GM19324 (cell line): Measurements from ENCODE around the gene TMEM50A.
"Not testable (repeated sequence)": the region's sequence is repeated elsewhere in the genome, so short reads cannot be mapped to it uniquely, and the experiment has no call there.

Experiments used
- ATAC-seq: cut with Tn5 transposase; IDR thresholded peaks from one replicate; pipeline ENCODE4 v1.9.1; 2021; ENCODE audit warnings: mild to moderate bottlenecking, moderate library complexity; ENCODE audit not compliant: unreplicated experiment, low FRiP score

The TMEM50A gene

GRCh38 chr1:25329950-25330349, 8.2 kb upstream of the TMEM50A start:
- not testable (repeated sequence) for ATAC-seq

DNA sequence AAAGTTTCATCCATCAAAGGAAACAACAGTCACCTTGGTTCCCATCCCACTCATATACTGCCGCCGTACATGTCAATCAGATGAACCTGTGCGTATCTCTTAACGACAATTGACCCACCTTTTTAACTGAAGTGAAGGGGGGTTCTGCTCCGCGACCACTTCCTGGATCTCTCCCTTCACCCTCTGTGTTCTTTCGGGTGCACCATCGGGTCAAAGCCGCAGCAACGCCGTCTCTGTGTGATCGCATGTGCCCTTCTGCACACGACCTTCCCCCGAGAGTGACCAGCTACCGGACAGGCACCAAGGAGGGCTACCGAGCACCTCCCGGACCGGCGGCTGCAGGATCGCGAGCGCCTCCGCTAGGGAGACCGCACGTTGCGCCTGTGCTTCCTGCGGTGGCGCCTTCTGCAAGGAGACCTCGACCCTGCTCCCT, 1.2 kb upstream of the TMEM50A start:
- ATAC-seq, result peak; percentile 36

DNA sequence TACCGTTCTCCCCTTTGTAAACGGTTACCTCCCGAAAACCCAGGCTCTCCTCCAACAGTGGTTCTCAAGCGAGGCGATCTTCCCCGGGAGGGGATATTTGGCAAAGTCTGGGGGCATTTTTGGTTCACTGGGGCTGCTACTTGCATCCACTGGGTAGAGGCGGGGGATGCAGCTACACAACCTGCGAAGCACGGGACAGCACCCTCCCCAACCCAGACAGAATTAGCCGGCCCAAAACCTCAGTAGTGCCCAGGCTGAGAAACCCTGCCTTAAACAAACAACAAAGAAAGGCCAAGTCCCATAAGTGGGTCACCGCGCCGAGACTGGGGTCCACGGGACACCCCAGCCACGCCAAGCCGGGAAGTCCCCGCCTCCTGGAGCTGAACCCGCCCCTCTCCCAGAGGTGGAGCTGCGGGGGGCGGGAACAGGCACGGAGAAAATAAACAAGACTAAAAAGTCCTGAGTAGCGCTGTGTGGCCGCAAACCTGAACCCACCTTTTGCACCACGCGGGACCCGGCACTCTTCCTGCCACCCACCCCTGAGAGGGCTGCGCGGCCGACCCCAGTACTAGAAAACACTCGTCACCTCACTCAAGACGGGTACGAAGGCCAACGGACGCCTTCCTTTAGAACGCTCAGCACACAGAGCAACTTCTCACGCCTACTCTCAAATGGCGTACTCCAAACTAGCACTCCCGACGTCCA, 499 bp upstream of the TMEM50A start:
- ATAC-seq, result peak; percentile 42

DNA sequence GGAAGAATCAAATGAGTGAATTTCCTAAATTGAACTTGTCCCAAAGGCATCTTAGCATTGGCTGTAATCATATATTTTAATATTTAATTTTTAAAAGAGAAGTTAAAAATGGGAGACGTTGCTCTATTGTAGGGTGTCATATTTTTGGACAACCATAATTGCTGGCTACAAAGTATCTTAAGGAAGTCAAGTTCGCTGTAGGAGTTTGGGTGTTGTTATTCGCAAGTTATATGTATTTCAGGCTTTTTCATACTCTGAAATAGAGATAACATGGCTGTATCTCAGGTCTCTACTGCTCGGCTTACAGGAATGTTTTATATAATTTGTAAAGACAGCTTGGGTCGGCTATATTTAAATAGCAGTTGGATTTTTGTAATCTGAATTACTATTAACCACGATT, 852 bp downstream of the TMEM50A start:
- ATAC-seq, result no peak

- ATAC-seq, result no peak
Observed at GRCh38 chr1:25341746-25342145, 3.6 kb downstream of the TMEM50A start.

DNA sequence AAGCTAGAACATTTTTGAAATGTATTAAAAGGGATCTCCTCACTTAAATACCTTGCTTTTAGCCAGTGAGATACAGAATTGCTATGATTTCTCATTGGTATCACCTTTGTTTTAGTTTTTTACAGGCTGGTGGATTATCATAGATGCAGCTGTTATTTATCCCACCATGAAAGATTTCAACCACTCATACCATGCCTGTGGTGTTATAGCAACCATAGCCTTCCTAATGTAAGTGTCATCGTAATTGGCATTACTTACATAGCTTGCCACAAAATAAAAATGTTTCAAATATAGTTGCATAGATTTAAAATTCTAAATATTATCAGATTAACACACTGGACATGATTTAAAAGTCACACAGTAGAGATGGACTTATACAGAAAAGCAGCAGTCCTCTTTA, 4.7 kb downstream of the TMEM50A start:
- no peak for ATAC-seq

DNA sequence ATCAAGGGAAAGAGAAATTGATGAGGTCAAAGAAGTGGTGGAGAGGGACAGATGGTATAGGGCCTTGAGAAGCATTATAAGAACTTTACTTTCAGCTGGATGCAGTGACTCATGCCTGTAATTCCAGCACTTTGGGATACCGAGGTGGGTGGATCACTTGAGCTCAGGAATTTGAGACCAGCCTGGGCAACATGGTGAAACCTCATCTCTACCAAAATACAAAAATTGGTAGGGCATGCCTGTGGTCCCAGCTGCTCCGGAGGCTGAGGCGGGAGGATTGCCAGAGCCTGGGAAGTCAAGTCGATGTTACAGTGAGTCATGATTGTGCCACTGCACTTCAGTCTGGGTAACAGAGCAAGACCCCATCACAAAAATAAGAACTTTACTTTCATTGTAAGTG, 5.7 kb downstream of the TMEM50A start:
- ATAC-seq, result no peak

DNA sequence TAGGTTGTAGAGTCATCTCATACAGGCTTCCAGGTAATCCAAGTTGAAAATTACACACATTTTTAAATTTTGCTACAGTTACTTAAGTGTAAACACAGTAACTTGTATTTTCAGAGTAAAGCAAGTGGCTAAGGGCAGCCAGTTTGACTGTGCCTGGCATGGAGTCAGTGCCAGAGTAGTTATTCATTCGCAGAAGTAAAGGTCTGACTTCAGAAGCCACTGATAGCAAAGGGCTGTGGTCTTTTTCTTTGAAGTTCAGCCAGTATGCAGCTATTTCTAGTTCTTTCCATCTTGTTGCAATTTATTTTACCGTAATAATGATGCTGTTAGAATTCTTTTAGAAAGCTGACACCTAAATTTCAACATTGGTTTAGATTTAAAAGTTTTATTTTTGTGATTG, 9.4 kb downstream of the TMEM50A start:
- no peak for ATAC-seq

GRCh38 chr1:25349606-25350005, 11.5 kb downstream of the TMEM50A start:
- ATAC-seq, result no peak

DNA sequence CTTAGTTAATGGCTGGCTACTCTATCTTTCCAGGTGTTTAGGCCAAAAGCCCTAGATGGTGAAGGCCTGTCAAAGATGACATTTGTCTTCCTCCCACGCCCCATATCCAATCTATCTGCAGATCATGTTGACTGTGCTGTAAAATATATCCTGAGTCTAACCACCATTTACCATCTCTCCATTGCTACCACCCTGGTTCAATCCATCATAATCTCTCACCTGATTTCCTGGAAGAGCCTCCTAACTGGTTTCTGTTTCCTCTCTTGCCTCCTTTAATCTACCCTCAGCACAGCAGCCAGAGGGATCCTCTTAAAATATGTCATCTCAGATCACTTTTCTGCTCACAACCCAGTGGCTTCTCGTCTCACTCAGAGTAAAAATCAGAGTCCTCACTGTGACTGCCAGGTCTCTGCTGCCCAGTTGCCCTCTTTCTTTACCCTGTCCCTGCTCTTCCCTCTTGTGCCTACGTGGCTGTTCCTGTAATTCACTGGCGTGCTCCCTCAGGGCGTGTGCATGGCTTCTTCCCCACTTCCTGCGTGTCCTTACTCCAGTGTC, 17.8 kb downstream of the TMEM50A start:
- no peak for ATAC-seq

DNA sequence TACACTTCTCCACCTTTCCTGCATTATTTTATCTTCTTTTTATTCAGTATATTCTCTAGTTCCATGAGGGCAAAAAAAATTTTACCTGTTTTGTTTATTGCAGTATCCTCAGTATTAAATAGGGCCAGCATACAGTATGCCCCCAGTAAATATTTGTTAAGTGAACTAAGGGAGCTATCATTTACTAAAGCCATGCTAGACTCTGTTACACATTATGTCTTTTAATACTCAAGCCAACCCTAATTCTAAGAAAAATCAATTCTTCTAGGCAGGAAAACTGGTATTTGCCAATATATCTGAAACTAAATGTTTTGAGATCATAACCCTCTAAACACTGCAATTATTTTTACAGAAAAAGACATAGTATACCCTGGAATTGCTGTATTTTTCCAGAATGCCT, 18.3 kb downstream of the TMEM50A start:
- ATAC-seq, result no peak

DNA sequence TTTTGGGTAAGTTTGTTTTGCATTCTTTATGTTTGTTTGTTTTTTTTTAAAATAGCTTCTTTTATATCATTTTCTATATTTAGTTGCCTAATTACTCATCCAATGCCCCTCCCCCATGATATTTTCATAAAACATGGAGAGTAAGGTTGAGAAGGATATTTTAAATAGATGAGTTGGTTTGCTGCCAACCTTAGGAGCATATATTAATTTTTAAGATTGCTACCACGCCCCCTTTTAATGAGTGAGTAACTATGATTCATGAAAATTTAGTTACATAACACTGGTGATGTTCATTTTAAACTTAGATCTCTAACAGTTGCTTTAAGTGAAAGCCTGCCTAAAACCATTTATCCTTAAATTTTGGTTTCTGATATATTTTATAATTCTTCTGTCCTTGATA, 18.7 kb downstream of the TMEM50A start:
- ATAC-seq, result no peak

DNA sequence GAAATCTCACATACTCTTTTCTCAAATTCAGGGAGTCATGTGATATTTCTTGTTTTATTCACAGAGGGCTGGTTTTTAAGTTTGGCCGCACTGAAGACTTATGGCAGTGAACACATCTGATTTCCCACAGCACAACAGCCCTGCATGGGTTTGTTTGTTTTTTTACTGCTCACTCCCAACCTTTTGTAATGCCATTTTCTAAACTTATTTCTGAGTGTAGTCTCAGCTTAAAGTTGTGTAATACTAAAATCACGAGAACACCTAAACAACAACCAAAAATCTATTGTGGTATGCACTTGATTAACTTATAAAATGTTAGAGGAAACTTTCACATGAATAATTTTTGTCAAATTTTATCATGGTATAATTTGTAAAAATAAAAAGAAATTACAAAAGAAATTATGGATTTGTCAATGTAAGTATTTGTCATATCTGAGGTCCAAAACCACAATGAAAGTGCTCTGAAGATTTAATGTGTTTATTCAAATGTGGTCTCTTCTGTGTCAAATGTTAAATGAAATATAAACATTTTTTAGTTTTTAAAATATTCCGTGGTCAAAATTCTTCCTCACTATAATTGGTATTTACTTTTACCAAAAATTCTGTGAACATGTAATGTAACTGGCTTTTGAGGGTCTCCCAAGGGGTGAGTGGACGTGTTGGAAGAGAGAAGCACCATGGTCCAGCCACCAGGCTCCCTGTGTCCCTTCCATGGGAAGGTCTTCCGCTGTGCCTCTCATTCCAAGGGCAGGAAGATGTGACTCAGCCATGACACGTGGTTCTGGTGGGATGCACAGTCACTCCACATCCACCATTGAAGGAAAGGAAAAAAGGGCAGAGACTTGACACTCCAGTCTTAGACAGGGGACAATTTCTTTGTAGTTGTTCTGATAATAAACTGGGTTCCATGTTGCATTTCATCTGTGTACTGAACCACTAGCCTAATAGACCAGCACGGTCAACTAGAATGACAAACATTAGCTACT, 22.8 kb downstream of the TMEM50A start:
- no peak for ATAC-seq

DNA sequence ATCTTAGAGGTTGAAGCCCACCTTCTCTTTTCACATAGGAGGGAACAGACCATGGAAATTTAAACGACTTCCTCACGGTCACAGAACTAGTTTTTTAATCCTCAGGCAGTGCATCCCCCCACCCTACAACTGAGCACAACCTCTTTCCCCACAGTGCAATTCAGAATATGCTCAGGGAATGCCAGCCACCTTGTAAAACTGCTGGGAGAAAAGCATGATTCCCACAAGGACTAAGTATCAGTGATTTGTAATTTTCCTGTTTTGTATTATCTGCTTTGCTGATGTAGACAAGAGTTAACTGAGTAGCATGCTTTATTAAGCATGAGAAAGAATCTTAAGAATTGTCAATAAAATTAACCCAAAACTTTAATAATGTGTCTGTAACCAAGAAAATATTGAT, 23.8 kb downstream of the TMEM50A start:
- ATAC-seq, result no peak

DNA sequence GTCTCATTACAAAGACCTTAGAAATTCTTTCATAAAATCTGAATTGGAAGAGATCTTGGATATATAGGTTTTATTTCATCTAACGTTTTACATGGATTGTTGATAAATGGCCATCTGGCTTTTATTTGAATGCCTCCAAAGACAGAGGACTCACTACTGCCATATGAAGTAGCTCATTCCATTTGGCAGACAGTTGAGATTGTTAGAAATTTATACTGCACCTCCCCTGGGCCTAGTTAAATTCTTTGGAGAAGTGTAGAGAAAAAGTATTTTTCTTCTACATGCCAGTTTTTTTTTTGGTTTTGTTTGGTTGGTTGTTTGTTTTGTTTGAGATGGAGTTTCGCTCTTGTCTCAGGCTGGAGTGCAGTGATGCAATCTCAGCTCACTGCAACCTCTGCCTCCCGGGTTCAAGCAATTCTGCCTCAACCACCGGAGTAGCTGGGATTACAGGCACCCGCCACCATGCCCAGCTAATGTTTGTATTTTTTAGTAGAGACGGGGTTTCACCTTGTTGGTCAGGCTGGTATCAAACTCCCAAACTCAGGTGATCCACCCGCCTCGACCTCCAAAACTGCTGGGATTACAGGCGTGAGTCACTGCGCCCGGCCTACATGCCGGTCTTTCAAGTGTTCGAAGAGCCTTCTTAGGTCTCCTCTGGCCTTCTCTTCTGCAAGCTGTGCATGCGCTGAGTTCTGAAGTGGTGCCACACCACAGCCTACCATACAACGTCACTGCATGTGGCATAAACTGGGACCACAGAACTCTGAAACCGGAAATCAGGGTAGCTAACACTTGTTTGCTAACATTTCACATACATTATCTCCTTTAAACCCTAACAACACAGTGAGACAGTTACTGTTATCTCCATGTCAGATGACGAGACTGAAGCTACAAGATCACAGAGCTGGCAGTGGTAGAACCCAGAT, 24.8 kb downstream of the TMEM50A start:
- not testable (repeated sequence) for ATAC-seq

- ATAC-seq, result no peak
Observed at GRCh38 chr1:25369241-25369640, 31.1 kb downstream of the TMEM50A start.

DNA sequence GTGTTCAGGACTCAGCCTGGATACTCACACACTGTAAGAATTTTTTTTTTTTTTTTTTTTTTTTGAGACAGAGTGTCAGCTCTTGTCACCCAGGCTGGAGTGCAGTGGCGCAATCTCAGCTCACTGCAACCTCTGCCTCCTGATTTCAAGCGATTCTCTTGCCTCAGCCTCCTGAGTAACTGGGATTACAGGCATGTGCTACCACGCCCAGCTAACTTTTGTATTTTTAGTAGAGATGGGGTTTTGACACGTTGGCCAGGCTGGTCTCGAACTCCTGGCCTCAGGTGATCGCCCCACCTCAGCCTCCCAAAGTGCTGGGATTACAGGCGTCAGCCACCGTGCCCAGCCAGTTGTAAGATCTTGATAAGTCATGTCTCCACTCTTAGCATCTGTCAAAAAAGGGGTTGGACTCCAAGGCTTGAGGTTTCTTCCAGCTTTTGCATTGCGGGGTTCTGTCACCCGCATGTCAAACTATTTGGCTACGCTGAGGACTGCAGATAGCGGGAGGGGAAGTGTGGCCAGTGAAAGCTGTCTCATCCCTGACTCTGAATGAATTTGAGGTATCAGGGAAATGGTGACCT, 31.6 kb downstream of the TMEM50A start:
- not testable (repeated sequence) for ATAC-seq

DNA sequence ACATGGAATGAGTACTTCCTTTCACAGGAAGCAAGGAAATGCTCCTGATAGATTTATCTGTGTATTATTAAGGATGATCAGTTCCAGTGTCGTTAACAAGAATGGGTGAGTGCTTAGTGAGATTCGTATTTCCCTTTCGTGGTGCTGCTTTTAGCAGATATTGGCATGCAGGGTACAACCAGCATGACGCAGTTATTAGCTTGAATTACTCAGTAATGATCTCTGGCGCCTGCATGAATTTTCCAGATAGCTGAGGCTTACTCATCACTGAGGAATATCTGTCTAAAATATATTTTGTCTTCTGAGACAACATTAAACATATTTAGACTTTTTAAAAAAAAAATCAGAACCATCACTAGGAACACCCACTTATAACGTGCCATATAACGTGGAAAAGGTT, 33.6 kb downstream of the TMEM50A start:
- not testable (repeated sequence) for ATAC-seq

- not testable (repeated sequence) for ATAC-seq
Observed at GRCh38 chr1:25378367-25378766, 40.2 kb downstream of the TMEM50A start.

- ATAC-seq, result not testable (repeated sequence)
Observed at GRCh38 chr1:25382543-25382942, 44.4 kb downstream of the TMEM50A start.
